WI38 (cell line): ENCODE measurements around the gene AP1AR.
"Not testable (repeated sequence)": the region's sequence is repeated elsewhere in the genome, so short reads cannot be mapped to it uniquely, and the experiment has no call there.

Experiments
- H3K4me3 ChIP-seq: 2 replicates; pipeline ENCODE4 v1.5.1; 2011; ENCODE audit warnings: low read depth, mild to moderate bottlenecking, control low read depth, low read length
- TF ChIP-seq, protein P1 (sequence below): IDR thresholded peaks from 2 replicates; pipeline ENCODE4 v1.5.1; 2012; ENCODE audit warnings: low read depth, mild to moderate bottlenecking, control low read depth, low read length

Gene AP1AR

DNA sequence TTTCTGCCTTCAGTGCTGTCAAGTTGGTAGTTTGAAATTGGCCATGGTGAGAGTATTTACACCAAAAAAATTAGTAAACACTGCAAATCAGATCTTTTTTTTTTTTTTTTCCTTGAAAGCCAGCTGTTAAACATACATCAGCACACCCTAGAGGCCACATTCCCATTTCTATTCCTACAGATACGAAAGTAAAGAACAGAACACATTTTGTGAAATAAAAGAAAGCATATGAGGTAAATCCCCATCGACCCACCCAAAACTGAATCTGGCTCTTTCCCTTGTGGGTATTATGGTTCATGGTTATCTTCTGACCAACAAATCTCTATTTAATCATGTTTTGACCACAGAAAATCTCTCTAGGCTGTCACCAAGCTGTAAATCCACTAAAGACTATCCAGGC lies 41.8 kb upstream of the AP1AR start:
- no peak overlapping the region for H3K4me3 ChIP-seq
- TF ChIP-seq, protein P1, sequence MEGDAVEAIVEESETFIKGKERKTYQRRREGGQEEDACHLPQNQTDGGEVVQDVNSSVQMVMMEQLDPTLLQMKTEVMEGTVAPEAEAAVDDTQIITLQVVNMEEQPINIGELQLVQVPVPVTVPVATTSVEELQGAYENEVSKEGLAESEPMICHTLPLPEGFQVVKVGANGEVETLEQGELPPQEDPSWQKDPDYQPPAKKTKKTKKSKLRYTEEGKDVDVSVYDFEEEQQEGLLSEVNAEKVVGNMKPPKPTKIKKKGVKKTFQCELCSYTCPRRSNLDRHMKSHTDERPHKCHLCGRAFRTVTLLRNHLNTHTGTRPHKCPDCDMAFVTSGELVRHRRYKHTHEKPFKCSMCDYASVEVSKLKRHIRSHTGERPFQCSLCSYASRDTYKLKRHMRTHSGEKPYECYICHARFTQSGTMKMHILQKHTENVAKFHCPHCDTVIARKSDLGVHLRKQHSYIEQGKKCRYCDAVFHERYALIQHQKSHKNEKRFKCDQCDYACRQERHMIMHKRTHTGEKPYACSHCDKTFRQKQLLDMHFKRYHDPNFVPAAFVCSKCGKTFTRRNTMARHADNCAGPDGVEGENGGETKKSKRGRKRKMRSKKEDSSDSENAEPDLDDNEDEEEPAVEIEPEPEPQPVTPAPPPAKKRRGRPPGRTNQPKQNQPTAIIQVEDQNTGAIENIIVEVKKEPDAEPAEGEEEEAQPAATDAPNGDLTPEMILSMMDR, result no peak; the same call in 1 of the 2 replicates

DNA sequence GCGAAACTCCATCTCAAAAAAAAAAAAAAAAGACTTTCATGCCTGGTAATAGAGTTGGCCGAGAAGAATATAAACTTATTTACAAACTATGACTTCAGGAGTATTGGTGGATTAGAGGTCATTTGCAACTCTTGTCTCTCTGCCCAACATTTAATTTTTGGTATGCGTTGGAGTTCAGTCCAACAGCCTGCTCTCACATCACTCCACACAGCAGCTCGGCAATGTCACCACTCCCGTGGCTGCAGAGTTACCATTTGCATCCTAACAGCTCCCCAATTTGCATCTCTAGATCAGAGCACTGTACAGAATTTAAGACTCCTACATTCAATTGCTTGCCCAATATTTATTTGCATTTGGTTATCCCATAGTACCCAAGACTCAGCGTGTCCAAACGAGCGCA lies 40.9 kb upstream of the AP1AR start:
- TF ChIP-seq, protein P1, result no peak
- H3K4me3 ChIP-seq, result no peak overlapping the region

DNA sequence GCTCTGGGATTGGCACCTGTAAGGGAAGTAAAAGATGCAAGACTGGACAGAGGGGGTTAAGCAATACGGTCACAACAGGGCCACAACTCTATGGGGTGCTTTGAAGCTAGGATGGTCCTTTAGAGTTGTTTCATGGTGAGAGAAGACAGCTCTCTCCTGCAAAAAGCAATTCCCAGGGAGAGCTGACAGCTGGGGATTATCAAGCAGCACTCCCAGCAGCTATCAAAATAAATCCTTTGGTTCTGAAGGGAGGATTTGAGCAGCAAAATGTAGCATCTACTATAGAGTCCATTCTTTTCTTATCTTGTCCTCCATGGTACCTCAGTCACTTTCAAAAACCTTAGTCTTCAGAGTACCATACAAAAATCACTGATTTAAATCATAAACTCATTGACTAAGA lies 35.1 kb upstream of the AP1AR start:
- H3K4me3 ChIP-seq, result no peak overlapping the region
- TF ChIP-seq, protein P1, result no peak

DNA sequence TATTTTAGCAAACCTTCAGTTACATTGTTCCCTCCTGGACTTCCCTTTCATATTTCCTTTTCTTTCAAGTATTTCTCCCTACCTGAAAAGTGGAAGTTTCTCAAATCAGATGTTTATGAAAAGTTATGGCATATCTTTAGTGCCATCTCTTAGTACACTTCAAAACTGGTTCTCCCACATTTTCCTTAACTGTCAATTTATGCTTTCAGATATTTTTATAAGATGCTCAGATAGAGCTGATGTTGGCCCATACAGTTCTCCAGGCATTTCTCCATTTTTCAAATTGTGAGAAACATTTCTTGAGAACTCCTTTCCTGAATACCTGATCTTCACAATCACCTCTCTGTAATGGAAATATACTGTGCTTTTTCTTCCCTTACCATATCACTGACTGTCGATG lies 32.5 kb upstream of the AP1AR start:
- TF ChIP-seq, protein P1, result no peak
- no peak overlapping the region for H3K4me3 ChIP-seq

DNA sequence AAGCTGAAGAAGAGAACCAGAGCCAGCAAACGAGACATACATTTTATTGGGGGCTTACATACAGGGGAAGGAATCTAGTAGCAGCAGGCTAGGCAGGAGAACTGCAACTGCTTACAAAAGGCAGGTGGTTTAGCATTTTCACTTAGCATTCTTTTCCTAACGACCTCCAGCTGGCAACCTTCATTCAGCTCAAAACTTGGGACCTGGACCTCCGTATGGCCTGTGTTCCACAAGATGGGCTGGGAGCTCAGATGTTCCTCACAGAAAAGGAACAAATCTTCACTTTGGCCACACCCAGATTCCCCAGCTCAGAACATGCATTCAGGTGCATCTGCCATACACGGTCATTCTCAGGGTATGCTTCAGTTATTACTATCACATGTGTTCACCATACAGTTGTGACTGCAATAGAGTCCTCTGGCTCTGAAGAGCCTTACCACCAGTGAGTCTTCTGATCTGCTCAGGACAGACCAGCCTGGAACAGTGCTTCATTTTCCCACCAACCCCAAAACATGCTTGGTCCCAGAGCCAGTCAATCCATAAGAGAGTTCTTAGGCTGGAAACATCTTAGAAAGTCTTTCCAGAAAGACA lies 29.6 kb upstream of the AP1AR start:
- TF ChIP-seq, protein P1, result no peak

DNA sequence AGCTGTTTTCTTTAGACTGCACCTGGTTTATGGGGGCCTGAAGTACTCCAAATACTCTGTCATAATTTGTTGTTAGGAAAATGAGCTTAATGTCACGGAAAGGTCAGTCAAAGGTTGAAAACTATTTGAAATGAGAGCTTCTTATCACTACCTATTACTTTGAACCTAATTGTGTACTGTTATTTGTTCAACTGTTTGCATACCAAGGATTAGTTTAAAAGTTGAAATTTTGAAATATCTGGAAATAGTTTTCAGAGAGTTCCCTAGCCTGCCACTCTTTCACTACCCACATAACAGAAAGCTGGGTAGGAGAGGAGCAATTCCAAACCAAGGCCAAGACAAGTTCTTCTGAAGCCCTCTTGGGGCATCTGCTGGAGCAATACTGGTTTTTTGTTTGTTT lies 28.0 kb upstream of the AP1AR start:
- H3K4me3 ChIP-seq, result no peak overlapping the region
- TF ChIP-seq, protein P1, result no peak

More for the DNA sequence above, 29.6 kb upstream of the AP1AR start:
- H3K4me3 ChIP-seq, result no peak overlapping the region

DNA sequence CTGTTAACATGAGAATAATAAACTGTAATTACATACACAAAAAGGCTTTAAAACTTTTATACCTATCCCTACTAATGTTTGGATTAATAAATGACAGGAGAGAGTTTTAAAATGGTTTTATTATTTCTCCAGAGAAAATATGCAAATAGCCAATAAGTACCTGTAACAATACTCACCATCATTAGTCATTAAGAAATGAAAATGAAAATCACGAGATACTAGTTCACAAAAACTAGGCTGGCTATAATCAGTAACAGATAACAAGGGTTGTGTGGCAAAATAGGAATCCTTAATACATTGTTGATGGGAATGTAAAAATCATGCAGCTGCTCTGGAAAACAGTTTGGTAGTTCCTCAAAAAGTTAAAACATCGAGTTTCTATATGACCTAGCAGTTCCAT lies 25.2 kb upstream of the AP1AR start:
- TF ChIP-seq, protein P1, result no peak
- H3K4me3 ChIP-seq, result no peak overlapping the region

DNA sequence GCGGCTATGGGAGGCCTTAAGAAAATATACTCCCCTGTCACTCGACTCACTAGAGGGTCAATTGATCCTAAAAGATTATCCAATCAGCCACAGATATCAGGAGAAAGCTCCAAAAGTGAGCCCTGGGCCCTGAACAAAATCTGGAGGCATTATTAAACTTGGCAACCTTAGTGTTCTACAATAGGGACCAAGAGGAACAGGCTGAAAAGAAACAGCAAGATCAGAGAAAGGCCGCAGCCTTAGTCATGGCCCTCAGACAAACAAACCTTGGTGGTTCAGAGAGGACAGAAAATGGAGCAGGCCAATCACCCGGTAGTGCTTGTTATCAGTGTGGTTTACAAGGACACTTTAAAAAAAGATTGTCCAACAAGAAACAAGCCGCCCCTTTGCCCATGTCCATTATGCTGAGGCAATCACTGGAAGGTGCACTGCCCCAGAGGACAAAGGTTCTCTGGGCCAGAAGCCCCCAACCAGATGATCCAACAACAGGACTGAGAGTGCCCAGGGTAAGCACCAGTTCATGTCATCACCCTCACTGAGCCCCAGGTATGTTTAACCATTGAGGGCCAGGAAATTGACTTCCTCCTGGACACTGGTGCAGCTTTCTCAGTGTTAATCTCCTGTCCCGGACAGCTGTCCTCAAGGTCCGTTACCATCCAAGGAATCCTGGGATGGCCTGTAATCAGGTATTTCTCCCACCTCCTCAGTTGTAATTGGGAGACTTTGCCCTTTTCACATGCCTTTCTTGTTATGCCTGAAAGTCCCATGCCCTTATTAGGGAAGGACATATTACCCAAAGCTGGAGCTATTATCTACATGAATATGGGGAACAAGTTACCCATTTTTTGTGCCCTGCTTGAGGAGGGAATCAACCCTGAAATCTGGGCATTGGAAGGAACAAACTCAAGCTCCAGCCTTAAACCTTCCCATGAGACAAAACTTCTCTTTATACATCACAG lies 23.2 kb upstream of the AP1AR start:
- H3K4me3 ChIP-seq, result not testable (repeated sequence)
